Endodermal cell (in vitro differentiated cells): ENCODE data around the gene NAA11. TPM values are rescaled to one million over a fixed set of nuclear protein-coding genes. Genes with fewer than 3 reads are reported as not detected.

Experiments used
- DNase-seq: peaks from one replicate; pipeline ENCODE4 v3.0.0-alpha.2; 2017
- H3K27ac ChIP-seq: 2 replicates; pipeline ENCODE4 v1.5.1; 2013; ENCODE audit warnings: mild to moderate bottlenecking, low read depth, low read length, moderate library complexity
- H3K27me3 ChIP-seq: 2 replicates; pipeline ENCODE4 v1.6.1; 2013; ENCODE audit warnings: mild to moderate bottlenecking, low read length, moderate library complexity; ENCODE audit not compliant: insufficient read depth, control insufficient read depth, poor library complexity, severe bottlenecking
- H3K36me3 ChIP-seq: 2 replicates; pipeline ENCODE4 v1.7.0; 2013; ENCODE audit warnings: mild to moderate bottlenecking, low read length, moderate library complexity; ENCODE audit not compliant: control insufficient read depth, insufficient read depth
- H3K4me1 ChIP-seq: one replicate; pipeline ENCODE4 v1.7.0; 2013; ENCODE audit warnings: low read length; ENCODE audit not compliant: control insufficient read depth, insufficient read depth
- H3K4me3 ChIP-seq: 2 replicates; pipeline ENCODE4 v1.5.1; 2013; ENCODE audit warnings: mild to moderate bottlenecking, low read length, moderate library complexity
- H3K9ac ChIP-seq: 2 replicates; pipeline ENCODE4 v1.6.1; 2013; ENCODE audit warnings: mild to moderate bottlenecking, low read length, moderate library complexity; ENCODE audit not compliant: poor library complexity, severe bottlenecking; ENCODE audit errors: extremely low read depth
- H3K9me3 ChIP-seq: 2 replicates; pipeline ENCODE4 v1.6.1; 2013; ENCODE audit warnings: mild to moderate bottlenecking, low read length, moderate library complexity; ENCODE audit not compliant: control insufficient read depth
- H3K27ac Mint-ChIP-seq: 2 replicates; pipeline ENCODE4 v1.8.0; 2020; ENCODE audit warnings: mixed read lengths
- H3K27me3 Mint-ChIP-seq: 2 replicates; pipeline ENCODE4 v1.8.0; 2021; ENCODE audit warnings: mild to moderate bottlenecking, mixed read lengths; ENCODE audit not compliant: insufficient read depth
- H3K36me3 Mint-ChIP-seq: 2 replicates; pipeline ENCODE4 v1.8.0; 2020; ENCODE audit warnings: low read depth, mixed read lengths
- H3K4me1 Mint-ChIP-seq: 2 replicates; pipeline ENCODE4 v1.8.0; 2020; ENCODE audit warnings: mixed read lengths
- H3K4me3 Mint-ChIP-seq: 2 replicates; pipeline ENCODE4 v1.8.0; 2020; ENCODE audit warnings: mild to moderate bottlenecking, moderate library complexity, mixed read lengths
- H3K9me3 Mint-ChIP-seq: 2 replicates; pipeline ENCODE4 v1.8.0; 2020; ENCODE audit warnings: mild to moderate bottlenecking, mixed read lengths
- WGBS, 2 experiments: methylation state at CpG; one replicate each; pipeline versions ENCODE4 v1.1.5 to v1.1.7; 2013; ENCODE audit warnings: missing lambda C conversion rate in 2 of 2, mixed read lengths in 1 of 2; ENCODE audit not compliant: insufficient coverage in 1 of 2, insufficient read length in 1 of 2; 5-methylcytosine and 5-hydroxymethylcytosine counted together
- total RNA-seq, 2 donors: library from RNA; stranded (reverse); fragmentation: NEBNext Ultra II Directional in 1 of 2; extraction: Animal tissue kit (Norgen Biotek cat#: 25700) in 1 of 2; gene quantifications; 2 replicates in 1 of 2; 3 replicates in 1 of 2; pipeline ENCODE4 v1.2.1, GENCODE V29; 2021
- TF ChIP-seq, protein P1 (sequence below): fragments of 200-600 bp; sonication (generic); conservative IDR thresholded peaks from 2 replicates; pipeline ENCODE4 v1.5.0; 2021; ENCODE audit warnings: antibody characterized with exemption, mild to moderate bottlenecking

NAA11 gene
- total RNA-seq, 2 donors from 2014 or later: not detected

DNA sequence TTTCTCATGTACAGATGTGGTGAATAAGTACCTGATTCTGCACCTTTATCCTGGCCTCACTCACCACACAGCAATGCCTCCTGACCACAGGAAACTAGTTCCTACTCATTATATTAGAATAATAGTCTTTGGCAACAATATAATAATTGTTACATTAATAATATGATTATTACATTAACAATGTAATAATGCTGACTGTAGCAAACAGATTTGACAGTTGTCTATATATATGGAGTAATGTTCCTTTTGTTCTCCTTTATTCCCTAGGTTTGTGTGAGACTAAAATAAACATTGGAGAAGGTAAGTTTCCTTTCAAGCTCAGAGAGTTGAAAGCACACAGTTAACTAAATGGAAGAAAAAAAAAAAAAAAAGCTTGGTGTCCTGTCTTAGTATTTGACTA, 40.6 kb upstream of the NAA11 start:
- Mint-ChIP-seq H3K27me3 (no peaks in the 10 kb centered on the region), H3K9me3 (no peaks in the 10 kb centered on the region), H3K36me3 (no peaks in the 10 kb centered on the region), H3K4me1 (peaks cover 2% of the 10 kb centered on the region), H3K27ac (no peak overlapping the region), H3K4me3 (no peak overlapping the region)
- no peak for DNase-seq
- Histone ChIP-seq H3K27ac (no peak overlapping the region), H3K27me3 (no peaks in the 10 kb centered on the region), H3K36me3 (no peaks in the 10 kb centered on the region), H3K9ac (no peak overlapping the region), H3K9me3 (no peaks in the 10 kb centered on the region), H3K4me3 (no peak overlapping the region), H3K4me1 (no peaks in the 10 kb centered on the region)
- TF ChIP-seq, protein P1, sequence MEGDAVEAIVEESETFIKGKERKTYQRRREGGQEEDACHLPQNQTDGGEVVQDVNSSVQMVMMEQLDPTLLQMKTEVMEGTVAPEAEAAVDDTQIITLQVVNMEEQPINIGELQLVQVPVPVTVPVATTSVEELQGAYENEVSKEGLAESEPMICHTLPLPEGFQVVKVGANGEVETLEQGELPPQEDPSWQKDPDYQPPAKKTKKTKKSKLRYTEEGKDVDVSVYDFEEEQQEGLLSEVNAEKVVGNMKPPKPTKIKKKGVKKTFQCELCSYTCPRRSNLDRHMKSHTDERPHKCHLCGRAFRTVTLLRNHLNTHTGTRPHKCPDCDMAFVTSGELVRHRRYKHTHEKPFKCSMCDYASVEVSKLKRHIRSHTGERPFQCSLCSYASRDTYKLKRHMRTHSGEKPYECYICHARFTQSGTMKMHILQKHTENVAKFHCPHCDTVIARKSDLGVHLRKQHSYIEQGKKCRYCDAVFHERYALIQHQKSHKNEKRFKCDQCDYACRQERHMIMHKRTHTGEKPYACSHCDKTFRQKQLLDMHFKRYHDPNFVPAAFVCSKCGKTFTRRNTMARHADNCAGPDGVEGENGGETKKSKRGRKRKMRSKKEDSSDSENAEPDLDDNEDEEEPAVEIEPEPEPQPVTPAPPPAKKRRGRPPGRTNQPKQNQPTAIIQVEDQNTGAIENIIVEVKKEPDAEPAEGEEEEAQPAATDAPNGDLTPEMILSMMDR: no peak

DNA sequence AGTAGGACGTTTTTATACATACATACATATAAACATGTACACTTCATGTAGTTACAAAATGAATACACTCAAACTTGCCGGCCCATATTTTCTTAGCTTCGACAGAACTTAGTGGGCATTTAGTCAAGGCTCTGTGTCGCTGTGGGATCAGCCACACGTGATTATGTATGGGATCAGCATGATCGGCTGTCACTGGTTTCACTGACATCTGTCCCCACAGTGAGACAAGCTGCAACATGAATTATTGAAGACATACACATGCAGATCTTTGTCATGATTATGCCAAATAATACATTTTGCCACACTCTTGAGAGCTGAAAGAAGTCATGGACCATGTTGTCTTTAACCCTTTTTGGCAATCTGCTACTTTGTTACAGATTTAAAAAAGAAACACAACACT, 38.2 kb upstream of the NAA11 start:
- H3K4me3 Mint-ChIP-seq: no peak overlapping the region
- H3K9me3 ChIP-seq: no peaks in the 10 kb centered on the region
- peaks cover 2% of the 10 kb centered on the region for H3K4me1 Mint-ChIP-seq
- DNase-seq: no peak
- no peak overlapping the region for H3K27ac ChIP-seq
- H3K27me3 Mint-ChIP-seq: no peaks in the 10 kb centered on the region
- H3K27ac Mint-ChIP-seq: no peak overlapping the region
- no peaks in the 10 kb centered on the region for H3K4me1 ChIP-seq
- H3K36me3 Mint-ChIP-seq: no peaks in the 10 kb centered on the region
- TF ChIP-seq, protein P1: no peak
- no peak overlapping the region for H3K9ac ChIP-seq
- 90 to 94% methylated on average over 3 to 5 of the region's 6 CpGs for WGBS, 2 experiments
- H3K27me3 ChIP-seq: no peaks in the 10 kb centered on the region
- H3K36me3 ChIP-seq: no peaks in the 10 kb centered on the region
- no peaks in the 10 kb centered on the region for H3K9me3 Mint-ChIP-seq
- no peak overlapping the region for H3K4me3 ChIP-seq

DNA sequence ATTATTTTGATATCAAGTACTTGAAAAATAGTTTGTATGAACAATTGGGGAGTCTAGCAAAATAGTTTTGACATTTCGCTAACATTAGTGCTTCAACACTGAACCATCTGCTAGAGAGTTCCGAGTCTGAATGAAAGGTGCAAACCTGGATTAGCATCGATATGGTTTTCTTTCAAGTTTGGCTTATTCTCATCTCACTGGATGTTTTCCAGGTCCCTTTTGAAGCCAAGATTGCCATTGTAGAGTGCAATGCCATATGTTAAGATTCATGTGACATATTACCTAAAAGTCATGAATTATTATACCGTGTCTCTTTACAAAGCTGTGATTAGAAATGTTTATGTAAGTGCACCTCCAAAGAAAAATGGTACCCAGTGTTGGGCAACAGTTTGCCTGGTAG, 36.8 kb upstream of the NAA11 start:
- Histone ChIP-seq H3K27me3 (no peaks in the 10 kb centered on the region), H3K9me3 (no peaks in the 10 kb centered on the region), H3K27ac (no peak overlapping the region), H3K9ac (no peak overlapping the region), H3K36me3 (no peaks in the 10 kb centered on the region), H3K4me3 (no peak overlapping the region), H3K4me1 (no peaks in the 10 kb centered on the region)
- H3K9me3 Mint-ChIP-seq: no peaks in the 10 kb centered on the region
- TF ChIP-seq, protein P1: no peak
- DNase-seq: no peak
- H3K4me1 Mint-ChIP-seq: no peaks in the 10 kb centered on the region
- H3K27ac Mint-ChIP-seq: no peak overlapping the region
- H3K36me3 Mint-ChIP-seq: no peaks in the 10 kb centered on the region
- no peaks in the 10 kb centered on the region for H3K27me3 Mint-ChIP-seq
- 94 to 97% methylated on average over 4 of the region's 4 CpGs for WGBS, 2 experiments
- no peak overlapping the region for H3K4me3 Mint-ChIP-seq
